Bone marrow (tissue), 2 donors: ENCODE data around the gene LENG1.
"Not testable (repeated sequence)": the region's sequence is repeated elsewhere in the genome, so short reads cannot be mapped to it uniquely, and the experiment has no call there.

Experiments
- DNase-seq, 2 donors: peaks; one replicate each; lab custom pipeline; 2025; lab: John Stamatoyannopoulos, UW

Gene LENG1

DNA sequence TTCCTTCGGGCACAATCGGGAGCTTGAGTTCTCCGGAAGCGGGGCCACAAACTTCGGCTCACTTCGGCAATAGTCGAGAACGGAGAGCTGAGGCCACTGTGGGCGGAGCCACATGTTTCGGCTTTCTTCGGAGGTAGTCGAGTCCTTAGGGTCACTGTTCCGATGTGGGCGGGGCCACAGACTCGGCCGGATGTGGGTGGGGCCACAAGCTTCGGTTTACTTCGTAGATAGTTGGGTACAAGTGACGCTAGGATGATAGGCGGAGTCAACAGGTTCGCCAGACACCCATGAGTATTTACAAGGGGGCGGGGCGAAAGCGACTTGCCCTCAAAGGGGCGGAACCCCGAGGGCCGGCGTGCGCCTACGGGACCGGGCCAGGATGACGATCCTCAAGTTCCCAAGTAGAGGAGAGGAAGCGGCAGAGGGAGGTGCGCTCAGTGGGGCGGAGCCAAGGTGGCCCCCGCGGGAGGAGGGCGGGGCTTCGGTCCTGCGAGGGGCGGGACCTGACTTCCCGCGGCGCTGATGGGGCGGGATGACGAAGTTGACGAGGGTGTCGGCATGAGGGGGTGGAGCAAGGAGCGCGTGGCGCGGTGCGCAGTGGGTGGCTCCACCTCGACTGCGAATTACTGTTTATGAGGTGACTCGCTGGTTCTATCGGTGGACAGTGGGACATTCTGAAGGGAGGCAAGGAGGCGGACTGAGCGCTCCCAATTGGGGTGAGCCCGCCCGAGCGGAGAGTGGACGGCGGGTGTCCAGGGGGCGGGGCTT lies 30.4 kb upstream of the LENG1 start:
- DNase-seq, result peak; percentile 100

DNA sequence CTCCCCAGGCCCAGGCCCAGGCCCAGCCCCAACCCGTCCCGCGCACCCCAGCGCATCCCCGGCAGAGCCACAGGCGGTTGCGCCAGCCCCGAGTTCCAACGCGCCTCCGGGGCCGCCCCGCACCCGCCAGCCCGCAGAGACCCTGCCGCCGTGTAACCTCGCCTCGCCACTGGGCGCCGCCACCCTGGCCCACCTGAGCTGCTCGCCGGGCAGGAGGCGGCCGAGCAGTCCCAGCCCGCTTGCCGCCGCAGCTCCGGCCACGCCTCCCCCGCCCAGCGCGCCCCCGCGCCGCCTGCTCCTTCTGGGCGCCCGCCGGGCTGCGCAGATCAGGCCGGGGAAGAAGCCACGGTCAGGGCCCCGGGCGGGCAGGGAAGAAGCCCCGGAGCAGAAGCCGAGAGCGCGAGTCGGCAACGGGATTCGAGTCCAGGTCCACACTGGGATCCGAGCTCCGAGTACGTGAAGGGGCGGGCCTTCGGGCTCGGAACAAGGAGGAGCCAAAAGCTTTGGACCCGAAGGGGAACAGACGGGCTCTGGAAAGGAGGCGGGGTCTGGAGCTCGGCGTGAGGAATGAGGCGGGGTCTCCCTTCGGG lies 29.7 kb upstream of the LENG1 start, which contains the start of gene MBOAT7:
Gene MBOAT7, minus strand, starts transcription at position 436 of the 590 bp plus-strand sequence. CDS start 1,072 bp downstream, outside the sequence.
- DNase-seq, result peak in 1 of 2 donors; percentile 99

DNA sequence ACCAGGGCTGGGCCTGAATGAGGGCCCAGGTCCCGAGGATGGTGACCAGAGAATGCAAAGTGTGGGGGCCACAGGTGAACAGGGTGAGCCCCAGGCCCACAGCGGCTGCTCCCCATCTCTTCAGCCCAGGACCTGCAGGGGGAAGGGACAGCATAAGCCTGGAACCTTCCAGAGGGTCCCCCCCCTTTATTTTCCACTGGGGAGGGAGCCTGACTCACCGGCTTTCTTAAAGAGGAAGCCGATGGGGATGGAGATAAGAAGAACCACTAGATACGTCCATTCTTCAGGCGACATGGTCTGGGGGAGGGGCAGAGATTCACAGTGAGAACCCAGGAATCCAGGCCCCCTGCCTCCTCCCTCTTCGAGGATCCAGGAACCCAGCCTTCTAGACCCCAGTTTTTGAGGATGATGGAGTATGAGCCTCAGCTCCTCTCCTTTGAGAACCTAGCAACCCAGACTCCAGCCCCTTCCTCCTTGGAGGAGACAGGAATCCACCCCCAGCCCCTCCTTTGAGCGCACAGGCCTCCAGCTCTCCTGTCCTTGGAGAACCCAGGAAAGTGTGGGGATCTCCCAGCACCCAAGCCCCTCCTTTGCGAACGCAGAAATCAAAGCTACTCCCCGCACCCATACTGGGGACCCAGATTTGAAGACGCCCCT lies 28.8 kb upstream of the LENG1 start:
- peak; percentile 26 to 94 for DNase-seq

DNA sequence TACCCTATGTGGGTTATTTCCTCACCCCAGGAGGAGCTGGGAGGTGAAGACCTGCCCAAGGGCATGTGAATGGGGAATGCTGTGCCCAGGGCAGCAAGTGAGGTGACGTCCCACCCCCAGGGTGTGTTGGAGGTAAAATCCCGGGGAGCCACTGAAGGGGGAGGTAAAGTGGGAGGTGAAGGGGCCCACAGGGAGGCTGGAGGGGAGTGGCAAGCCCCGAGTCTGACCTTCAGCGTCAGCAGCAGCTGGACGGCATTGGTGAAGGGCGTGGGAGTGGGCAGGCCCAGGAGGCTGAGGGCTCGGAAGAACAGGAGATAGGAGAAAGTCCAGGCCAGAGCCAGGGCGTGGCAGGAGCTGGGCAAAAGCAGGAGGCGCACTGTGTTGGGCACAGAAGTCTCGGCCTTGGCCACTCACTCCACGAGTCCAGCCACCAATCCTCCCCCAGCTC lies 27.4 kb upstream of the LENG1 start:
- no peak for DNase-seq

DNA sequence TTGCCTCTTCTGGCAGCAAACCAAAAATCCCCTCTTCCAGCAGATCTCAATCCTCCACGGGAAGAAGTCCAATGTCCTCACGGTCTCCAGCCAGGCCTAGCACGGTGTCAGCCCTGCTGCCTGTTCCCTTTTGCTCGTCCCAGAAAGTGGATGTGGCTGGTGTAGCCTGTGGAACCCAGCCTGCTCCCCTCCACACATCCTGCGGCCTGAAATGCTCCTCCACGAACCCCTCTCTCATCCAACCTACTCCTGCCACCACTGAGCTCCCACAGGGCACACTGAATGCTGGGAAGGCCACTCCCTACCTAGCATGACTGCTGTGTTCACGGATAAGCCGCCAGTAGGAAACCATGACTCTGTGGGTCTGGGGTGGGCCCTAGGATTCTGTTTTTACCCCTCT lies 26.8 kb upstream of the LENG1 start:
- DNase-seq, result no peak

DNA sequence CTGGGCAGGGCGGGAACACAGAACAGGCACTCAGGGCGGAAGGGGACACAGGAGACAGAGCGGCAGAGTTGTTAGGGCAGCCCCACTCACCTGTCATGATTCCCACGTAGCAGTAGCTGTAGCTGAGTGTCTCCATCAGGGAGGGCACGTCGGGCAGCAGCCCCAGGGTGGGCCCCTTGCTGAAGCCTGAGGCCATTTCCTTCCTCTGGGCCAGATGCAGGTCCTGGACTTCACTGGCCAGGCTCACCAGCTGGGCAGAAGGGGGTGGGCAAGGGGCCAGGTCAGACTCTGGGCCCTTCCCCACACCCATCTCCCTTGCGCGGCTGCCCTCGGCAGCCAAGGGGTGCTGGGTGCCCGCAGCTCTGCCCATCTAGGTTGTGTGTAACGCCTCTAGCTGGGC lies 23.9 kb upstream of the LENG1 start:
- no peak for DNase-seq

DNA sequence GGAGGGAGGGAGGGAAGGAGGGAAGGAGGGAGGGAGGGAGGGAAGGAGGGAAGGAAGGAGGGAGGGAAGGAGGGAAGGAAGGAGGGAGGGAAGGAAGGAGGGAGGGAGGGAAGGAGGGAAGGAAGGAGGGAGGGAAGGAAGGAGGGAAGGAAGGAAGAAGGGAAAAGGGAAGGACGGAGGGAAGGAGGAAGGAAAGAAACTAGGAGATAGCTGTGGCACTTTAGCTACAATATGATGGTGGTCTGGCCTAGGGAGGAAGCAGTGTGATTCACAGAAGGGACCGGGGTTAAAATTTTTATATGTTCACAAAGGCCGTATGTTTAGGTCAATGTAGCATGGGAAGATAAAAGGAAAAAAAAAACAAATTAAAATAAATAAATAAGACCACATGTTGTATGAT lies 22.4 kb upstream of the LENG1 start:
- not testable (repeated sequence) for DNase-seq

DNA sequence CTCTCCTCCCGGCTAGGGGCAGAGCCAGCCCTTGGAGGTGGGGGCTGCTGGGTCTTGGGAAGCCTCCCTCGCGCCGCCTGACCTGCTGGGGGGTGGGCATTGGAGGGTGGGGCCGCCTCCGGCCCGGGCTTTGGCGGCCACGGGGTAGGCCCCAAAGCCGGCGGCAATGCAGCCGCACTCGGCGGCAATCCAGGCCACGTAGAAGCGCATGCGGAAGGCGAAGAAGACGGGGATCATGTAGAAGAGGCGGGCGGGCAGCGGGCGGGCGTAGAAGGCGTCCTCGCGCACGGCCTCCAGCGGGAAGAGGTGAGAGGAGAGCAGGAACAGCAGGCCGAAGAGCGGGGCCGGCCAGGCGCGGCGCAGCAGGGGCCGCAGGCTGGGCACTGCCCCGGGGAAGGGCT lies 21.2 kb upstream of the LENG1 start:
- no peak for DNase-seq

DNA sequence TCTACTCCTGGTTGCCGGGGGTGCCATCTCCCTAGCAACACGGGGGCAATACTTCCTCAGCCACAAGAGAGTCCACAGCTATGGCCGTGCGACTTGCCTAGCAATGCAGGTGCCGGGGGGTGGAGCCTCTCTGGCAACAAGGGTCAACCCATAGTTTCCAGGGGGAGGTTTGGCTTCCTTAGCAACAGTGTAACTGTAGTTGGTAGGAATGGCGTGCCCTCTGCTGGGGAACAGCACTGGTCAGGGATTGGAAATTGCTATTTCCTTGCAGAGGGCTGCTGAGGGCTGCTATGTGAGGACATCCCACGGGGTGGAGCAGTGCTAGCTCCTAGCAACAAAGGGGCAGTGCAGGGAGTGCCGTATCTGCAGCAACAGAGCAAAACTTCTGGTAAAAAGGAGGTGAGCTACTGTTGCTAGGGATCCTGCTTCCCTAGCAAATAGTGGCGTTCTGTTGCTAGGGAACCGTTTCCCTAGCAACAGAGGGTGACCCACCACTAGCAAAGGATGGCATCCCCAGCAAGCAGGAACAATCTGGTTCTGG lies 20.5 kb upstream of the LENG1 start:
- DNase-seq, result no peak

DNA sequence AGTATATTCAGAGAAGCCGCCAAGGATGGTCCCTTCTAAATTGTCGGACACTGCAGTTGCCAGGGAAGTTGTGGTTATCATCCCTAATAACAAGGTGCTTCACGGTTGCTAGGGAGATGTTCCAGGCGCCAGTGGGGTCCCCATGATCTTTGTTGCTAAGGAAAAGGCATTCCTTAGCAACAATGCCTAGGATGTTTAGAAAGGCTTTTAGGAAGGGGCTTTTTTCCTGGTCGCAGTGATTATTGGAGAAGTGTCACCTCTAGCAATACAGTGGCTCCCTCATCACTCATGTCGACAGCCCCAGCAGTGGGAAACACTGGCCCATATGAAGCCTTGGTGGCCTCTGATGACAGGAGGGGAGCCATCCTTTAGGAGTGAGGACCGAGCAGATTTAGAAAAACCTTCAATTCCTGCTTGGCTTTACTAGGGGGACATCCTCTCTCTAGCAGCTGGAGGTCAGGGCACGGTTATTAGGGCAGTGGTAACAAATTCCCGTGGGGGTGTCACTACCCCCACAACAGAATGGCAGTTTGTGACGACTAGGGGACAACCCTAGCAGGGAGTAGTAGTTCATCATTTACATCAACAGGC lies 19.8 kb upstream of the LENG1 start:
- no peak for DNase-seq

DNA sequence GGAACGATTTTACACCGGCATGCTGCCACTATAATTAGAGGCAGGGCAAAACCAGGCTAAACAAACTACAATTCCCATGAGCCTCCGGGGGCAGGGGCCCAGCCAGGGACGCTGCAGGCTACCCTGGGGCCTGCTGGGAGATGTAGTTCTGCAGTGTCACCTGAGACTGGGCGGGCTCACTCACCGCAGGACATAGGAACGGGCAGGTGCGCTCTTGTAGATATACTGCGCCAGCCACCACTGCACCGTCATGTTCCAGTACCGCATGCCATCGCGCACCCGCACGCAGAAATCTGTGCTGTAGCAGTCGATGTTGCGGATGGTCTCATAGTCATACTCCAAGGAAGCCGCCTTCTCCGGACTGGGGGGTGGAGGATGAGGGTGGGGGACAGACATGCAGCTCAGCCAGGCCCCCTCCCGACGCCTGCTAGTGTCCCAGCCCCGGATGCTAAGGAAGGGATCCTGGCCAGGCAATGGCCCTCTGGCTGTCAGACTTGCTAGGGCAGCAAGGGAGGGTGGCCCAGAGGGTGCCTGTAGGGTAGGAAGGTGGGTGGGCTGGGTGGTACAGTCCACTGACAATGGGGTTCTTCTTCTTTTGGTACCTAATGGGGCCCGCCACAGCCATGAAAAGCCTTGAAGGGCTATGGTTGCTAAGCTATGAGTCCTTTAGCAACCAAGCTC lies 19.2 kb upstream of the LENG1 start:
- no peak for DNase-seq

DNA sequence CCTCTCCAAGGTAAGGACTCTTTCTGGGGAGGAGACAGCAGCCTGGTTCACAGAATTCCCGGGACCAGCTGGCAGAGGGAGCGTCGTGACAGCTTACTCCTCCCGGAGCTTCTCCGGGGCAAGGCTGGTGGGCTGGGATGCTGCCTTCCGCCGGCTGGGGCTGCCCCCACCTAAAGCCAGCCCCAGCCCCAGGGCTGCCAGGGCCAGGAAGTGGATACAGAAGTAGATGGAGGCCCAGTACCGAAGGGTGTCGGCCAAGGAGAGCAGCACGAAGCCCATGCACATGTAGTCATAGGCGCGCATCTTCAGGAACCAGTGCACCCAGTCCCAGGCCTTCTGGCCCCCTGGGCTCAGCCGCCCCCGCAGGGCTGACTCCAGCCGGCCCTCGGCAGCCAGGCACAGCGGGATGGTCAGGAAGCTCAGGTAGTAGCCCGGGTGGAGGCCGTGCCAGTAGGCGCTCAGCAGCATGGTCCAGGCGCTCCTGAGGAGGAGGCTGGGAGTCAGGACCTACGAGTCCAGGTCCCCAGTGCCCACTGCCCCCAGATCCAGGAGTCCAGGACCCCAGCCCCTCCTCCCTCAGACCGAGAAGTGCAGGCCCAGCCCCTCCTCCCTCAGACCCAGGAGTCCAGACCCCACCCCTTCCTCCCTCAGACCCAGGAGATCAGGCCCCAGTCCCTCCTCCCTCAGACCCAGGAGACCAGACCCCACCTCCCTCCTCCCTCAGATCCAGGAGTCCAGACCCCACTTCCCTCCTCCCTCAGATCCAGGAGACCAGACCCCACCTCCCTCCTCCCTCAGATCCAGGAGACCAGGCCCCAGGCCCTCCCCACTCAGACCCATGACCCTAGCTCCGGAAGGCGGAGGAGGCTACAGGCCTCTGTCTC lies 14.7 kb upstream of the LENG1 start:
- DNase-seq, result no peak

DNA sequence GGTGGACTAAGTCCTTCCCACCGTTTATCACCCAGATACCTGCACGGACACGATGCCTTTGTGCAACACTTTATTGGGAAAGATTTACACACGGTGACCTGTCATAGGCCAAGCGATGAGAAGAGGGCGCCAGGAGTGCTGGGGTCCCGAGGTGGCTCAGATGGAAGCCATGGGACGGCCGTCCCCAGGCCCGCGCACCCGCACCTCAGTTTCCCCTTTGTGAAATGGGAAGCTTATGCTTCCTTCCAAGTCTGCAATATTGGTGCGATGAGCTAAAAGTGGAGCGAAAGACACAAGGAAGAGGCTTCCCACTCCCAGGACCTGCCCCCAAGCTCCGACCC lies 13.8 kb upstream of the LENG1 start:
- no peak for DNase-seq

DNA sequence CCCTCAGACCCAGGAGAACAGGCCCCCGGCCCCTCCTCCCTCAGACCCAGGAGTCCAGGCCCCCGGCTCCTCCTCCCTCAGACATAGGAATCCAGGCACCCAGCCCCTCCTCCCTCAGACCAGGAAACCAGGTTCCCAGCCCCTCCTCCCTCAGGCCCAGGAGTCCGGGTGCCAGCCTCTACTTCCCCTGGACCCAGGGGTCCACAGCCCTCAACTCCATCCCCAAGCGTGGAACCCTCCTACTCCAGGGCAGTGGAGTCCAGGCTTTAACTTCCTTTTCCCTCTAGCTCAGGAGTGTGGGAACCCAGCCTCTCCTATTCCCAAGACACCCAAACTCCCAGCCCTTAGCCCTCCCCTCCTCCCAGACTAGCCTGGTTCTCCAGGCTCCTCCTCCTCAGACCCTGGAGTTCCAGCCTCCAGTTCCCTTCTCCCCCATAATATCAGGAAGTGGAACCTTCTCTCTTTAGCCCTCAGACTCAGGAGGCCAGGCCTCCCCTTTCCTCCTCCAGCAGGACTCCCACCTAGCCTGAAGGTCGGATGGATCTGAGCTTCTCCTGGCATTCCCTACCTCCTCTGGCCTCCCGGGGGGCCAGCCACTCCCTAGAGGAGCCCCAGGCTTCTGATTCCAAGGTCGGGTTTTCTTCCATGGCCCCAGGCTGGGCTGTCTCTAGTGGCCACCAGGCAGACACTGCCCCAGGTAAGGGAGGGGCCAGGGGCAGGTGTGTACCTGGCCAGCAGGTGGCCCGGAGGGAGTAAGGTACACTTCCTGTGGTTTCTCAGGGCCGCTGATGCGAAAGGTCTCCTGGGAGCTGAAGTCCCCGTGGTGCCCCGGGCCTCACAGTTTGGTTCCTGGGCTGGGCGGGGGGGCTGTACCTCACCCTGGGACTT lies 13.2 kb upstream of the LENG1 start, which contains the start of gene TMC4:
Gene TMC4, minus strand, starts transcription at position 690 of the 888 bp plus-strand sequence. Its CDS starts 43 bp downstream, at position 647.
- DNase-seq, result no peak

DNA sequence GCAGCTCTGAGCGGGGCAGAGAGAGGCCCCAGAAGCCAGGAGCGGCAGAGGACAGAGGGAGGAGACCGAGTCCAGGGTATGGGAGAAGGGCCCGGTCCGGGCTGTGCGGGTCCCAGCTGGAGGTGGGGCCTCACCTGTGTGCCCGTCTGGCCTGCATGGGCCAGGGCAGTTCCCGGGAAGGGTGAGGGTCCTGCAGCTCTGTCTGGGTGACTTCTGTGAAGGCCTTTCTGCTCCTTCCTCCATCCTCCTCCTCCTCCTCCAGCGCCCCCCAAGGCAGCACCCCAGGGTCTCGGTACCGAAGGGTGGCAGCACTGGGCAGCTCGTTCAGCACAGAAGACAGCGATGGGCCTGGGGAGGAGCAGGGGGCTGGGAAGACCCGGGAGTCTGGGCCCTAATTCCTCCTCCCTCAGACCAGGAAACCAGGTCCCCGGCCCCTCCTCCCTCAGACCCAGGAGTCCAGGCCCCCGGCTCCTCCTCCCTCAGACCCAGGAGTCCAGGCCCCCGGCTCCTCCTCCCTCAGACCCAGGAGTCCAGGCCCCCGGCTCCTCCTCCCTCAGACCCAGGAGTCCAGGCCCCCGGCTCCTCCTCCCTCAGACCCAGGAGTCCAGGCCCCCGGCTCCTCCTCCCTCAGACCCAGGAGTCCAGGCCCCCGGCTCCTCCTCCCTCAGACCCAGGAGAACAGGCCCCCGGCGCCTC lies 12.4 kb upstream of the LENG1 start:
- DNase-seq, result not testable (repeated sequence)

DNA sequence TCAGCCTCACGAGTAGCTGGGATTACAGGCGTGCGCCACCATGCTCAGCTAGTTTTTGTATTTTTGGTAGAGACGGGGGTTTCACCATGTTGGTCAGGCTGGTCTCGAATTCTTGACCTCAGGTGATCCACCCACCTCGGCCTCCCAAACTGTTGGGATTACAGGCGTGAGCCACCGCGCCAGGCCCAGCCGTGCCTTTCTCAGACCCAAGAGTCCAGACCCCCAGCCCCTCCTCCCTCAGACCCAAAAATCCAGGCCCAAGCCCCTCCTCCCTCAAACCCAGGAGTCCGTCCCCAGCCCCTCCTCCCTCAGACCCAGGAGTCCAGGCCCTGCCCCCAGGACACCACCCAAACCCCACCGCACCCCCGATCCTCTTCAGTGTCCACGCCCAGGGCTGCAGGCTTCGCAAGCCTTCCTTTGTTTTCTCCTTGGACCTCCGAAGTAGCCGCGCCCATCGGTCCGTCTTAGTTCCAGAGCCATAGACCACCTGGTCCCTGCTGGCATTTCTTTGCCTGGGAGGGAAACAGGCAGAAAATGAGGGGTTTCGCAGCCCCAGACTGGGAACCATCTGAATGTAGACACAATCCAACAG lies 9.7 kb upstream of the LENG1 start:
- no peak for DNase-seq

DNA sequence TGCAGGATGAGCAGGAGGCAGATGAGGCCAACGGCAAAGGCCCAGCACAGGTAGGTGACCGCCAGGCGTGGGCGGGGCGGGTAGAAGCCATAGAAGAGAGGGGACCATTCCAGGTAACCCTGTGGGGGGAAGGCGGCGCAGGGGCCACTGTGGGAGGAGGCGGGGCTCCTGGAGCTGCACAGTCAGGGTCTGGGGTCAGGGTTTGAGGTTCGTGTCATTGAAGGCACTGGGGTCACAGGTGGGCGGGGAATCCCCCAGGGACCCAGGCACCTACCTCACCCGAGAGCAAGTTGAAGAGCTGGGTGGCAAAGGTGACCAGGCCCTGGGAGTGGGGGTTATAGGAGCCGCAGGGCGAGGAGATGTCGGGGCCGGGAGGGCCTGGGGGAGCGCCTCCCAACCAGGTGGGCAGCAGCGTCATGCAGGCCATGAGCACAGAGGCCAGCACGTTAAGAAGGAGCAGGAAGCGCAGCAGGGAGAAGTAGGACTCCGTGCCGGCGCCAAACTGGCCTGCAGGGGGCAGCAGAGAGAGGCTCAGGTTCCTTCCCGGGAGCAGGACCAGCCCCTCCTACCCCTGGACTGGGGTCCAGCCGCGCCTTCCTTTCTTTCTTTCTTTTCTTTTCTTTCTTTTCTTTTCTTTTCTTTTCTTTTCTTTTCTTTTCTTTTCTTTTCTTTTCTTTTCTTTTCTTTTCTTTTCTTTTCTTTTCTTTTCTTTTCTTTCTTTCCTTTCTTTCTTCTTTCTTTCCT lies 8.8 kb upstream of the LENG1 start:
- DNase-seq, result peak; percentile 71 to 84

DNA sequence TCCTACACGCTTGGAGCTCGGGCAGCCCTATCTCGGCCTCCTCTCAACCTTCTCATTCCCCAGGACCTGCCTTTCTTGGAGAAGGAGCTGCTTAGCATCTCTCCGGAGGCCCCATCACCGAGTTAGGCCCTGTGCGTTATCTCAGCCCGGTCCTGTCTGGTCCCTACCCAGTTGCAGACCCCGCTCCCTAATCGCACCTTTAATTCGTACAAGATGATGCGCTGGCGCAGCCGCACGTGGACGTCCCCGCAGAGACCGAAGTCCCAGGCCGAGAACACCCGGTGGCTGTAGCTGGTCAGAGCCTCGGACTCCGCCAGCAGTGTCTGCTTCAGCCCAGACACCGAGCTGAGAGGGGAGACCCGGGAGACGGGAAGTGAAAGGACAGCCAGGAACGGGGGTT lies 5.7 kb upstream of the LENG1 start:
- DNase-seq, result no peak
